Endometrium (tissue), 2 donors: ENCODE results near the gene PRAF2.

Experiments used
- FAIRE-seq: peaks from 2 replicates; lab custom pipeline; 2012; peaks lifted over from hg19 to GRCh38; lab: Jason Lieb, UNC
- donor health status: control.
- donor health status: control.

The PRAF2 gene, protein sequence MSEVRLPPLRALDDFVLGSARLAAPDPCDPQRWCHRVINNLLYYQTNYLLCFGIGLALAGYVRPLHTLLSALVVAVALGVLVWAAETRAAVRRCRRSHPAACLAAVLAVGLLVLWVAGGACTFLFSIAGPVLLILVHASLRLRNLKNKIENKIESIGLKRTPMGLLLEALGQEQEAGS

DNA sequence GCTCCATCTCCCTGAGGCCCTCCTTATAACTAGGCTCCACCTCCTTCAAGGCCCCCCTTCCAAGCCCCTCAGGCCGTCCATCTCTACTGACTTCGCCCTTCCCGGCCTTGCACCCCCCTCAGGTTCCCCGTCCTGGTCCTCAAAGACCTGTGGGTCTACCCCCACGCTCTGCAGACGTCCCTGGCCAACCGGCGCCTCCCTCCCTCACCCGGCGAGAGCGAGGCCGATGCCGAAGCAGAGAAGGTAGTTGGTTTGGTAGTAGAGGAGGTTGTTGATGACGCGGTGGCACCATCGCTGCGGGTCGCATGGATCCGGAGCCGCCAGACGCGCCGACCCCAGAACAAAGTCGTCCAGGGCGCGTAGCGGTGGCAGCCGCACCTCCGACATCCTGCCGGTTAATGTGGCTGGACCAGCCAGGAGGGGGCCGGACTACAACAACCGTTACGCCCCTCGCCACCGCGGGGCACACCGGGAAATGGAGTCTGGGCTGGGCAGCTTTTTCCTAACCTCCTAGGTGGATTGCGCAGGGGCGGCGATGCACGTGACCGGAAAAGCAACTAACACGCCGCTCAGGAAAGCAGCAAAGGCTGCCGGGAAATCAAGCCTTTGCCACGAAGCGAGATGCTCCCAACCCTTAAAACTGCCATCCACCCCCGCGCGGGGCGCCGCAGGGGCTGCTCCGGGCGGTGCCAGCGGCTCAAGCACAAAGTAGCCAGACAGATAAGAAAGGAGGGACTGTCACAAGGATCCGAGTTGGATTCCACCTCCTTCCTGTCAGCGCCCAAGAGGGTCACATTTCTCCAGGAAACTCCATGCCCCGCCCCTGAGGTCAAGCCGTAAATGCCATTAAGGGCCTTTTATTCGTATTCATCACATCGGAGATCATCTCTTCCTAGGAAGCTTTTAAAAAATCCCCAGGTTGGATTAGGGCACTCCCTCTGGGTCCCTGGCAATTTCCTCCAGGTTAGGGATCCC, at the start of gene PRAF2:
Gene PRAF2 (minus strand): TSS at position 402 of the 975 bp plus-strand sequence. CDS start 15 bp downstream, at position 387.
- peak; percentile 12 for FAIRE-seq

GRCh38 chrX:49122499-49122898, 48.7 kb upstream of the PRAF2 start:
- FAIRE-seq: no peak

- no peak for FAIRE-seq
Measured at GRCh38 chrX:49120091-49120490, 46.3 kb upstream of the PRAF2 start.

GRCh38 chrX:49117581-49117980, 43.8 kb upstream of the PRAF2 start:
- FAIRE-seq: no peak

- FAIRE-seq: no peak
Measured at GRCh38 chrX:49116716-49117115, 42.9 kb upstream of the PRAF2 start.

DNA sequence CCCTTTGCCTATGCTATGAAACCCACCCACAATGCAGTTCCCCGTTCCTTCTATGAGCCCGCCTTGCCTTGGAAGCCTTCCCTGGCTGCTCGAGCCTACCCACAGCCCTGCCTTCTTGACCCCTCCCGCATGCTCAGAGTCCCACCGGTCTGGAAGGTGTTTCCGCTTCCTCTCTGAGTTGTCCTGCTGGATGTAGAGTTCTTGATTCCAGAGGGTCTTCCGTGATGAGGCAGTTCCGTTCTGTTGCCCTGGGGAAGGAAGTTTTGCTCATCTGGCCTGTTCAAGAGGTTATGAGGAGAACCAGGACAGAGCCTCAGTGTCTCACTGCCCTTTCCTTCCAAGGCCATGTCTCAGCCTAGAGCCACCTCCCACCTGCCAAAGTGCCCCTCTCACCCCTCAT, 42.3 kb upstream of the PRAF2 start:
- no peak for FAIRE-seq

- FAIRE-seq: no peak
Measured at GRCh38 chrX:49111791-49112190, 38.0 kb upstream of the PRAF2 start.

DNA sequence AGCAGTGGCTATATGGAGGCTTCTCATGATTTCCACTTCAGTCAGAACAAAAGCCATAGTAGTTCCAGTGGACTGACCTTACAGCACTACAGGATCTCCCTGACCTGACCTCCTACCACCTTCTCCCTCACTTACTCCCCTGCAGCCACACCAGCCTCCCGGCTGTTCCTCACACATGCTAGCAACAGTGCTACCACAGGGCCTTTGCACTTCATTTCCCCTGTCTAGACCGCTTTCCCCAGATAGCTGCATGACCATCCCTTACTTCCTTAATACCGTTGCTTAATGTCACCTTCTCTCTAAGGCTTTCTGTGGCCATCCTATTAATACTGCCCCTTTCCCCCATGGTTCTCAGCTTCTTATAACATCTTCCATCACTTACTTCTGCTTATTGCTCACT, 36.6 kb upstream of the PRAF2 start:
- FAIRE-seq: no peak

- FAIRE-seq: no peak
Measured at GRCh38 chrX:49108641-49109040, 34.8 kb upstream of the PRAF2 start.

DNA sequence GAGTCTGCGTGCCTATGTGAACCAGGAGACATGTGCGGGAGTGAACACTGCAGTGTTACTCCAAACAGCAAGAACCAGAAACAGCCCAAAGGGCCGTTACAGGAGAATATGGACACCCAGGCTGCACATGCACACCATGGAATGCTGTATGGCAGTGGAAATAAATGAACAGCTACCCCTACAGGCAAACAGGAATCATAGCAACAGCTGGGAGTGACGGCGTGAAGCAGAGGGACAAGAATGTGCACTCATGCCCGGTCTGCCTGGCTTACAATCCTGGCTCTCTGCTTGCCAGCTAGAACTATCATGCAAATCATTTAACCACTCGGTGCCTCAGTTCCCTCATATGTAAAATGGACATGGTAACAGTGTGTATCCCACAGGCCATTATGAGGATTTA, 33.1 kb upstream of the PRAF2 start:
- FAIRE-seq: no peak

DNA sequence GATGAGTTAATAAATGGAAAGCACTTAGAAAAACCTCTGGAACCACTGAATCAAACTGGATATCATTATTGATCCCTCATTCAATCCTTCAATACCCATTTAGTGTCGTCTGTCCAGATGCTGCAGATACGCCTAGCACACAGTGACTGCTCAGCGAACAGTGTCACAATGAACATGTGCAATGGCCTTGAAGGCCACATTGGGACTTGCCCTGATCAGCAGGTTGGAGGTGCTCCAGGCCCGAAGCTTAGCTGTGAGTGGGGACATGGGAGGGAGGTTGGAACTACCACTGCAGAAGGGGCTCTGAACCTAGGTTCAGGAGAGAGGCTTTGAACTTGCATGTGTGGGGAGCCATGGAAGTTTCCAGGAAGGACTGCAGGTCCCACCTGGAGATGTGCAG, 32.5 kb upstream of the PRAF2 start:
- no peak for FAIRE-seq

DNA sequence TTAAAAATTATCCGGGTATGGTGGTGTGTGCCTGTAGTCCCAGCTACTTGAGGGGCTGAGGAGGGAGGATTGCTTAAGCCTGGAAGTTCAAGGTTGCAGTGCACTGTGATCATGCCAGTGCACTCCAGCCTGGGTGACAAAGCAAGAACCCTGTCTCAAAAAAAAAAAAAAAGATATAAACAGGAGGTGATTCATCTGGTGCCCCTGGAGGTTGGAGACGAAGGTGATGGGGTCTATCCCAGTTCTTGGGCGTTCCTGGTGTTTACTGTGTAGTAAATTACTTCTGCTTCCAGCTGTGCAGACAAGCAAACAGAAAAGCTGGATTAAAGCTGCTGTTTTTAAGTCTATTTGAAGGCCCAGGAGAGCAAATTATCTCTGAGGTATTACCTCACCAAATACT, 29.8 kb upstream of the PRAF2 start:
- FAIRE-seq: no peak

GRCh38 chrX:49102190-49102589, 28.4 kb upstream of the PRAF2 start:
- no peak for FAIRE-seq

GRCh38 chrX:49101629-49101984, 27.8 kb upstream of the PRAF2 start:
- no peak for FAIRE-seq

DNA sequence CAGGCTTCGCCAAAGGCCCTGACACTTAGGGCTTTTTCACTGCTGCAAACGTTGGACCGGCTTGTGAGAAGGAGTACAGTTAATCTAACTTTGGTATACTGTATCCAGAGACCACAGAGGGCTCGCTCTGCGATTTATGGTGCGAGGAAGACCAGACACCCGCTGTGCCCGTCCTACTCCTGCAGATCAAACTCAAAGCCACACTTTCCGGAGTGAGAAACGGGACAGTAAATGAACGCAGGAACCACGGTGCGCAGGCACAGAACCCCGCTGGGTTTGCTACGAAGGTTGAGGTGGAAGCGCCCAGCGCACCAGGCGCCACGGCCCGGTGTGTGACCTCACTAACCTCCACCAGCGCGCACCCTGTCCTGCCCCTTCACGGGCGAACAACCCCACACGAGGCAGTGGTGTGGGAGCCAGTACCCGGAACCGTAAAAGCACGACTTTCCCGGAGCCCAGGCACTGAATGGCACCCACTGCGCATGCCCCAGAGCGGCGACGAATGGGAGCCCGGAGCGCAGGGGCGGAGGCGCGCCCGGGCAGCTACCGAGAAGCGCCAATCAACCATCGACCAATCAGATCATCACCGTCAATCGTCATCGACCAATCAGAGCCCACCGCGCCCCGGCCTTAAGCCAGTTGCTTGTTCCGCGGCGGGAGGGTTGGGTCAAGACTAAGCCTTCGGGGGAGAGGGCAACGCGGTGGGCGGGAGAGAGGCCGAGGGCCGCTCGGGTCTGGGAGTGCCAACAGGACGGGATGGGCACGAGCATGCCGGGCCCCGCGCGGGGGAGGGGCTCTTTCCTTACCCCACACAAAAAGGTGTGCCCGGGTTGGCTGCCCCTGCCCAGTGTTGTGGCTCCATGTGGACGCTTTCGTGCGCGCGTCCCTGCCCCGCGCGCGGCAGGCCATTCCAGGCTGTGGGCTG, 27.2 kb upstream of the PRAF2 start:
- FAIRE-seq: peak; percentile 51

DNA sequence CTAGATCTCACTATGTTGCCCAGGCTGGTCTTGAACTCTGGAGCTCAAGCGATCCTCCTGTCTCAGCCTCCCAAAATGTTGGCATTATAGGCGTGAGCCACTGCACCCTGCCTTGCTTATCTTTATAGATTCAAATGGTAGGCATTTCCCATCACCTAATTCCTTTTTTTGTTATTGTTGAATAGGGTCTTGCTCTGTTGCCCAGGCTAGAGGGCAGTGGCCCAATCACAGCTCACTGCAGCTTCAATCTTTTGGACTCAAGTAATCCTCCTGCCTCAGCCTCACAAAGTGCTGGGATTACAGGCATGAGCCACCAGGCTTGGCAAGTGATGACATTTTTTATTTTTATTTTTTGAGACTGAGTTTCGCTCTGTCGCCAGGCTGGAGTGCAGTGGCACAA, 22.6 kb upstream of the PRAF2 start:
- FAIRE-seq: no peak

GRCh38 chrX:49089553-49089952, 15.8 kb upstream of the PRAF2 start:
- FAIRE-seq: no peak

DNA sequence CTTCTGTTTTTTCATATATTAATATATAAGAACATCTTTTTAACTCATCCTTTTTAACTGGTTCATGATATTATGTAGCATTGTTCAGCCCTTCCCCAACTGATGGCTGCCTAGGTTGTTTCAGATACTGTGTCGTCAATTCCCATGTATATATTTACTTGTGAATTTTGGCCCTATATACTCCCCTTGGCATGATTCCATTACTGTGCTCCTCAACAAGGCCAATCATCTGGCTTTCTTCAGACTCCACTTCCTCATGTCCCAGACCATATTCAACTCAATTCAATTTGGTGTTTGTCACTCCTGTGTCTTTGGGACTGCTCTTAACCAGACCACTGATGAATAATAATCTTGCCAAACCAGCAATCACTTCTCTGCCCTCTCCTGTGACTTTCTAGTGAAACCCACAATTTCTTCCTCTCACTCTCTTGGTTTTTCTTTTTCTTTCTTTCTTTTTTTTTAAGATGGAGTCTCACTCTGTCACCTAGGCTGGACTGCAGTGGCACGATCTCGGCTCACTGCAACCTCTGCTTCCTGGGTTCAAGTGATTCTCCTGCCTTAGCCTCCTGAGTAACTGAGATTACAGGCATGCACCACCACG, 8.6 kb upstream of the PRAF2 start:
- FAIRE-seq: no peak

DNA sequence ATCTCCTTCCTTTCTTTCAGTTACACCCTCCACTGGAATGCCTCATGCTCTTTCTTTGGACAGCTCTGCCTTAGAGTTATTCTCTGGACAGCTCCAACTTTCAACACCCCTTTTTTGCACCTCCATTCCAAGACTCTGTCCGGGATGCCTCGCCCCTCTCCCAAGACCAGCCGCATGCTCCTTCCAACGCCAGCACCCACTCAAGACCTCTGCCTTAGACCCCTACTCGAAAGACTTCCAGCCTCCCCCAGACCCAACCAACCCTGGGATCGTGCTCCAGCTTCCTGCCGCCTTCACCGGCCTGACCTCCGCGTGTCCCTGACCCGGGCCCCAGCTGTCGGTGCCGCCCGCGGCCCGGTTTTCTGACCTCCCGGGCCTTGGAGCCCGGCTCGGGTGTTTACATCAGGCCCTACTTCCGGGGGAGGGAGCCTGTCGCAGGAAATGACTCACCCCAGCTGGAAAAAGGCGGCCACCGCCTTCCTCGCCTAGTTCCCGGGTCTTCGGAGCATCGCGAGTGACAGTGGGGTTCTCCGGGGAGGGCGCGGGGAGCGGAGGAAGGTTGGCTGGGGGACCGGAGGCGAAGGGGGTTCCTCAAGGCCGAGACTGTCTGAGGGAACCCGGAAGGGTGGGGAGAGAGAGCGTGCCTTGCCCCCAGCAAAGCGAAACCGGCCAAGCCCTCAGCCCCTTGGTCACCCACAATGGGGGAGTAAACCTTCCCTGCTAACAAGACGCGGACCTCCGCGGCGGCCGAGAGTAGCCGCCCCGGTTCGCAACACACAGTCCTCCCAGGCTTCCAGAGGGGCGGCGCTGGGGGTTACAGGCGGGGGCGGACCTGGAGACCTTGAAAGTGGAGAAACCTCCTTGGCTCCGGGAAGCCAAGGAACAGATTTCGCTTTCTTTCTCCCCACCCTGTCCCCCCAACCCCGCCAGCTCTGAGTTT, 6.0 kb upstream of the PRAF2 start, which contains the start of gene WDR45:
Gene WDR45 (minus strand): TSS at position 399 of the 940 bp plus-strand sequence. CDS start 1,792 bp downstream, outside the sequence.
- FAIRE-seq: no peak

- FAIRE-seq: no peak
Measured at GRCh38 chrX:49077941-49078340, 4.1 kb upstream of the PRAF2 start.

DNA sequence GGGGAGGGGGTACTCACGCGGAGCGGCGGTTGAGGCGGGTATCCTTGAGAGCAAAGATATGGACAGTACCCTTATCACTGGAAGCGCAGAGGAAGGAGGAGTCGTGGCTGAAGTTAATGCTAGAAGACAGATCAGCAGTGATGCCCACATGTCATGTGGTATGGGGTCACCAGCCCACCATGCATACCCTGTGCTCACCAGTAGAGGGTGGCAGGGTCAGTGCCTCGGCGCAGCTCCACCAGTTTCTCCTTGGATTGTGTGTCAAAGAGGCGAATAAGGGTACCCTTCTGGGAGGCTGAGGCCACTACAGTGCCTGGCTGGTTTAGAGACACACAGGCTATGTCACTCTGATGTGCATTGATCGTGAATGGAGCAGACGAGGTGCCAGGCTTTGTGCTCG, 1.5 kb upstream of the PRAF2 start:
- FAIRE-seq: no peak
